GM12865 (cell line): Measurements from ENCODE around the gene PNPT1.
"Not testable (repeated sequence)": the region's sequence is repeated elsewhere in the genome, so short reads cannot be mapped to it uniquely, and the experiment has no call there.

Source experiments
- DNase-seq: peaks from one replicate; pipeline ENCODE4 v3.0.0; 2010; ENCODE audit warnings: low read depth
- H3K4me3 ChIP-seq: 2 replicates; pipeline ENCODE4 v1.5.1; 2011; ENCODE audit warnings: mild to moderate bottlenecking, low read depth, low read length, control low read depth
- TF ChIP-seq, protein P1 (sequence below): IDR thresholded peaks from 2 replicates; pipeline ENCODE4 v1.5.1; 2011; ENCODE audit warnings: low read length, control low read depth, low read depth, inconsistent platforms; ENCODE audit not compliant: insufficient read depth; ENCODE audit errors: missing control alignments

Gene PNPT1

DNA sequence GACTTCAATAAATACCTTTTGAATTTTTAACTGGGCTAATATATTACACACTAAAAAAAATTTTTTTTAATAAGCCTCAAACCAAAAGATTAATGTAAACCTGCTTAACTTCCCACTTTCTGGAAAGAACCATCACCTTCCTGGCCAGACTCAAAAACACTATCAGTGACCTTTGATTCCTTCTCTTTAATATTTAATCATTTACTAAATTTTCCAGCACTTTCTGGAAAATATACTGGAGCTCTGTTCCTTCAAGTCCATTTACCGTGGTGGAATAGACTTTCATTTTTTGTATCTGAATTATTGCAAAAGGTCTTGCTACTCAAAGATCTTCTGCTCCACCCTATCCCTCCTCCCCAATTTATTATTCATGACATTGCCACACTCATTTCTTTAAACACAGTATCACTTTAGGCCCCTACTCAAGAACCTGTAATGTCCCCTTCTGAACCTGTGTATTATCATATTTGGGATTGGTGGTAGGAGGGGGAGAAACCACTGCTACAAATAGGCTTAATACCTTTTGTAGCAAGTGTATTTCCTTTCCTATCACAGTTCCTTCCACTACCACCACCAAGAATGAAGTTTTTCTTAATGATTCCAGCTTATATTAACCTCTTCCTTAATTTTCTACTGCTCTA is 83.6 kb downstream of the PNPT1 start:
- TF ChIP-seq, protein P1, sequence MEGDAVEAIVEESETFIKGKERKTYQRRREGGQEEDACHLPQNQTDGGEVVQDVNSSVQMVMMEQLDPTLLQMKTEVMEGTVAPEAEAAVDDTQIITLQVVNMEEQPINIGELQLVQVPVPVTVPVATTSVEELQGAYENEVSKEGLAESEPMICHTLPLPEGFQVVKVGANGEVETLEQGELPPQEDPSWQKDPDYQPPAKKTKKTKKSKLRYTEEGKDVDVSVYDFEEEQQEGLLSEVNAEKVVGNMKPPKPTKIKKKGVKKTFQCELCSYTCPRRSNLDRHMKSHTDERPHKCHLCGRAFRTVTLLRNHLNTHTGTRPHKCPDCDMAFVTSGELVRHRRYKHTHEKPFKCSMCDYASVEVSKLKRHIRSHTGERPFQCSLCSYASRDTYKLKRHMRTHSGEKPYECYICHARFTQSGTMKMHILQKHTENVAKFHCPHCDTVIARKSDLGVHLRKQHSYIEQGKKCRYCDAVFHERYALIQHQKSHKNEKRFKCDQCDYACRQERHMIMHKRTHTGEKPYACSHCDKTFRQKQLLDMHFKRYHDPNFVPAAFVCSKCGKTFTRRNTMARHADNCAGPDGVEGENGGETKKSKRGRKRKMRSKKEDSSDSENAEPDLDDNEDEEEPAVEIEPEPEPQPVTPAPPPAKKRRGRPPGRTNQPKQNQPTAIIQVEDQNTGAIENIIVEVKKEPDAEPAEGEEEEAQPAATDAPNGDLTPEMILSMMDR = no peak
- H3K4me3 ChIP-seq = no peak overlapping the region
- DNase-seq = no peak

DNA sequence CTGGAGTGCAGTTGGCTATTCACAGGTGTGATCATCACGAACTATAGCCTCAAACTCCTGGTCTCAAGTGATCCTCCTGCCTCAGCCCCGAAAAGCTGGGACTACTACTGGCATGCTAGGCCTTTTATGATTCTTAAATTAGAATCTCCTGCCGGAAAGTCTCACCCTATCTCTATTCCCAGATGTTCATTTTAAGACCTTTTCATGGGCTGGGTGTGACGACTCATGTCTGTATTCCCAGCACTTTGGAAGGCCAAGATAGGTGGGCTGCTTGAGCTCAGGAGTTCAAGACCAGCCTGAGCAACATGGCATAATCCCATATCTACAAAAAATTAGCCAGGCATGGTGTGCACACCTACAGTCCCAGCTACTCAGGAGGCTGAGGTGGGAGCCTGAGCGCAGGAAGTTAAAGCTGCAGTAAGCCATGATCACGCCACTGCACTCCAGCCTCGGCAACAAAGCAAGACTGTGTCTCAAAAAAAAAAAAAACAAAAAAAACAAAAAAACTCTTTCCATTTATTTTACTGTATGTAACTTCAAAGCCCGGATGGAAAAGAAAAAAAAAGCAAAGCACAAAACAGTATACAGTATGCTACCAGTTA is 84.3 kb downstream of the PNPT1 start:
- no peak overlapping the region for H3K4me3 ChIP-seq
- TF ChIP-seq, protein P1 = no peak
- DNase-seq = no peak

DNA sequence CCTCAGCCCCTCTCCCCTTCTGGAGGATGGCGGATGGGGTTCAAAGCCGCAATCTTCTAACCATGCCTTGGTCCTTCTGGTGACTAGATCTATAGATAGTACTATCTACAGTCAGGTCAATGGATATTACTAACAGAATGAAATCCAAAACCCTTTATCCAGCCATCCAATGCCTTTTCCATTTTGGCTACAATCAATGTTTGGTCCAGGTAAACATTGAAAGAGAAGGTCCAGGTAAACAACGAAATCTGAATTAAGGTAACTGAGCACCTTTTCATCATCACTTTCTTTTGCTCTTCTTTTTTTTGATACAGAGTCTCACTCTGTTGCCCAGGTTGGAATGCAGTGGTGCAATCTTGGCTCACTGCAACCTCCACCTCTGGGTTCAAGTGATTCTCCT is 85.9 kb downstream of the PNPT1 start:
- H3K4me3 ChIP-seq = no peak overlapping the region
- TF ChIP-seq, protein P1 = no peak
- DNase-seq = no peak

- TF ChIP-seq, protein P1 = no peak
- no peak for DNase-seq
- H3K4me3 ChIP-seq = no peak overlapping the region
Measured at GRCh38 chr2:55604027-55604565, 89.5 kb downstream of the PNPT1 start.

DNA sequence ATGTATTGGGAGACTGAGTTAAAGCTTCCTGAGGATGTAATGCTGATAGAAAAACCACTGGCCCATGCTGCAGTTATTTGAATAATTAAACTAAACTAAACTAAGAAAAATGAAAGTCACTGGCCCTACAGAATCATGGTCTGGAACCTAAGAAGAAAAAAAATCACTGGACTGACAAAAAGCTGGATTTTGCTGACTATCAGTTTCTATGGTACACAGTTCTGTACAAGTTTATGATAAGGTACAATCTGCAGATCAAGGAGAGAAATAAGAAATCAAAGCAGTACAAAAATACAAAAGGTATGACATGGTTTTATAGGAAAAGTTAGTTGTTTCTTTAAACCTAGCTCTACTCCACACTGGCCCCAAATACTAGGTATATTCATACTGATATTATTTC is 91.8 kb downstream of the PNPT1 start:
- TF ChIP-seq, protein P1 = no peak
- no peak overlapping the region for H3K4me3 ChIP-seq
- DNase-seq = no peak

- no peak overlapping the region for H3K4me3 ChIP-seq
- TF ChIP-seq, protein P1 = no peak
- no peak for DNase-seq
Measured at GRCh38 chr2:55598056-55598795, 95.4 kb downstream of the PNPT1 start.

GRCh38 chr2:55596795-55597194 is 96.8 kb downstream of the PNPT1 start:
- DNase-seq, H3K4me3 ChIP-seq: not testable (repeated sequence)
